K562 (cell line): Measurements from ENCODE around the gene RNASEH2A. TPM values are rescaled to one million over a fixed set of nuclear protein-coding genes. Genes with fewer than 3 reads are reported as not detected.
A peak's percentile ranks its signal among the peaks of the same experiment; 100 is the strongest.

Experiments used
- CSDE1 ChIP-seq, 2 experiments: fragments of 450-650 bp; IDR thresholded peaks; 2 replicates each; pipeline ENCODE4 v1.6.1; 2016; ENCODE audit warnings: mild to moderate bottlenecking in 1 of 2
- CTCFL ChIP-seq: IDR thresholded peaks from 2 replicates; pipeline ENCODE4 v1.6.1; 2011; ENCODE audit warnings: borderline replicate concordance, low read depth, mild to moderate bottlenecking, moderate library complexity, low read length; ENCODE audit not compliant: insufficient read depth, poor library complexity, severe bottlenecking
- DMBX1 ChIP-seq: fragments of 250-450 bp; sonication (Bioruptor Pico); IDR thresholded peaks from 2 replicates; pipeline ENCODE4 v1.8.0; 2022; ENCODE audit warnings: inconsistent platforms, mild to moderate bottlenecking, moderate library complexity, borderline replicate concordance
- E2F8 ChIP-seq: fragments of 450-650 bp; IDR thresholded peaks from 2 replicates; pipeline ENCODE4 v1.7.1; 2018; ENCODE audit warnings: mild to moderate bottlenecking, low read depth; ENCODE audit not compliant: partially characterized antibody
- ID3 ChIP-seq, 2 experiments: fragments of 250-450 bp in 1 of 2; fragments of 450-650 bp in 1 of 2; sonication (Bioruptor Pico) in 1 of 2; IDR thresholded peaks; 2 replicates each; pipeline versions ENCODE4 v1.6.1 to v1.8.0; 2016 to 2021; ENCODE audit warnings: mild to moderate bottlenecking in 2 of 2, moderate library complexity in 2 of 2, missing compliant biosample characterization in 1 of 2, missing genetic modification characterization in 1 of 2
- KDM1A ChIP-seq, 2 experiments: fragments of 450-650 bp; IDR thresholded peaks; 2 replicates each; pipeline ENCODE4 v1.6.1; 2016; ENCODE audit warnings: mild to moderate bottlenecking in 2 of 2
- KLF1 ChIP-seq: fragments of 450-650 bp; IDR thresholded peaks from 2 replicates; pipeline ENCODE4 v1.6.1; 2016; ENCODE audit warnings: missing genetic modification characterization, missing compliant biosample characterization
- KLF10 ChIP-seq: fragments of 250-450 bp; sonication (Bioruptor Pico); IDR thresholded peaks from 2 replicates; pipeline ENCODE4 v1.6.1; 2021; ENCODE audit warnings: matching md5 sums
- MYNN ChIP-seq, 2 experiments: sonication (generic); formaldehyde crosslinking in 1 of 2; IDR thresholded peaks; 2 replicates each; pipeline versions ENCODE4 v1.5.0 to v1.6.1; 2016 to 2020; ENCODE audit warnings: antibody characterized with exemption in 1 of 2, missing genetic modification reagents in 1 of 2
- POLR2B ChIP-seq: fragments of 450-650 bp; IDR thresholded peaks from 2 replicates; pipeline ENCODE4 v1.6.1; 2018; ENCODE audit warnings: low read depth; ENCODE audit not compliant: partially characterized antibody
- SFPQ ChIP-seq: fragments of 200-400 bp; formaldehyde crosslinking; IDR thresholded peaks from 2 replicates; pipeline ENCODE4 v1.6.1; 2017; ENCODE audit warnings: mild to moderate bottlenecking, low read depth, low read length, moderate library complexity
- THAP12 ChIP-seq: fragments of 250-450 bp; sonication (Bioruptor Pico); IDR thresholded peaks from 2 replicates; pipeline ENCODE4 v1.9.0; 2021; ENCODE audit warnings: mild to moderate bottlenecking, inconsistent platforms
- ZNF277 ChIP-seq: fragments of 250-450 bp; sonication (Bioruptor Pico); IDR thresholded peaks from 2 replicates; pipeline ENCODE4 v1.8.0; 2022; ENCODE audit warnings: inconsistent platforms, mild to moderate bottlenecking, moderate library complexity, borderline replicate concordance
- ZNF431 ChIP-seq: sonication (generic); formaldehyde crosslinking; IDR thresholded peaks from 2 replicates; pipeline ENCODE4 v1.8.0; 2022; ENCODE audit warnings: mild to moderate bottlenecking, missing genetic modification reagents
- polyA plus RNA-seq, 8 experiments: library from polyadenylated mRNA; depleted of rRNA in 4 of 8; stranded (reverse) in 5 of 8; unstranded in 3 of 8; fragments of >200 nt; fragmentation: Nextera tagmentation in 2 of 8; fragmentation: Illumina TruSeq in 1 of 8; extraction: Ambion mirVana in 2 of 8; extraction: Trizol in 1 of 8; gene quantifications; 2 replicates each; pipeline versions ENCODE4 v1.2.1 to v1.2.3, GENCODE V29; 2011 to 2014; ENCODE audit warnings: inconsistent platforms in 1 of 8, missing spikeins in 1 of 8
- total RNA-seq, 7 experiments: library from RNA; depleted of rRNA in 6 of 7; stranded (reverse); fragments of >200 nt in 6 of 7; fragmentation: Illumina TruSeq in 2 of 7; extraction: Trizol in 2 of 7; gene quantifications; 2 replicates each; pipeline versions ENCODE4 v1.2.1 to v1.2.3, GENCODE V29; 2011 to 2021; ENCODE audit warnings: low replicate concordance in 1 of 7

RNASEH2A gene
- total and polyA plus RNA-seq, 9 of the 15 experiments (the other 6 are each of a cell fraction or from before 2014, with no cell fraction given), result 22.3 to 78.0 (median 61.7) TPM

- no peak for TF ChIP-seq E2F8
- no peak for TF ChIP-seq MYNN (IDR thresholded peaks at IDR 0.05)
- TF ChIP-seq MYNN (CRISPR knock-in tag; IDR thresholded peaks at IDR 0.05), result no peak
- no peak for TF ChIP-seq ID3 (CRISPR knock-in tag; IDR thresholded peaks at IDR 0.05)
- TF ChIP-seq ID3 (tag; IDR thresholded peaks at IDR 0.05), result no peak
- TF ChIP-seq CSDE1 (IDR thresholded peaks at IDR 0.05), result no peak
- TF ChIP-seq KLF1 (tag), result peak; percentile 19; the same call in 1 of the 2 replicates
- no peak for TF ChIP-seq ZNF277
- TF ChIP-seq ZNF431 (CRISPR knock-in tag), result no peak
- no peak for TF ChIP-seq POLR2B
- no peak for TF ChIP-seq THAP12 (CRISPR knock-in tag)
- no peak for TF ChIP-seq KDM1A (IDR thresholded peaks at IDR 0.05)
- TF ChIP-seq DMBX1 (CRISPR knock-in tag), result no peak
- no peak for TF ChIP-seq CTCFL
- TF ChIP-seq KLF10 (CRISPR knock-in tag), result no peak
- TF ChIP-seq SFPQ, result no peak
Measured at GRCh38 chr19:12833738-12834565, 27.6 kb downstream of the RNASEH2A start (continued).
